DOHH2 (cell line): ENCODE measurements around the gene LRTM2.

ENCODE experiments used
- H3F3A ChIP-seq: fragments of 200-600 bp; sonication (generic), shearing (Covaris generic); 2 replicates; pipeline ENCODE4 v1.6.0; 2016; ENCODE audit warnings: antibody characterized with exemption, mild to moderate bottlenecking; ENCODE audit not compliant: control insufficient read depth, insufficient read depth
- H3K27ac ChIP-seq: fragments of 200-600 bp; sonication (generic); 2 replicates; pipeline ENCODE4 v1.5.1; 2014; ENCODE audit warnings: low read depth, mild to moderate bottlenecking, low read length, moderate library complexity
- H3K27me3 ChIP-seq: fragments of 200-600 bp; sonication (generic); 2 replicates; pipeline ENCODE4 v1.6.1; 2014; ENCODE audit warnings: mild to moderate bottlenecking, low read length, mixed read lengths; ENCODE audit not compliant: control insufficient read depth
- H3K36me3 ChIP-seq: fragments of 200-600 bp; sonication (generic); 2 replicates; pipeline ENCODE4 v1.6.1; 2014; ENCODE audit warnings: mild to moderate bottlenecking, low read length, moderate library complexity, mixed read lengths; ENCODE audit not compliant: control insufficient read depth
- H3K4me1 ChIP-seq: fragments of 200-600 bp; sonication (generic); 2 replicates; pipeline ENCODE4 v1.6.1; 2014; ENCODE audit warnings: mild to moderate bottlenecking, low read length, mixed read lengths; ENCODE audit not compliant: control insufficient read depth
- H3K4me2 ChIP-seq: fragments of 200-600 bp; sonication (generic); 2 replicates; pipeline ENCODE4 v1.6.0; 2014; ENCODE audit warnings: mild to moderate bottlenecking, low read length, moderate library complexity
- H3K4me3 ChIP-seq: fragments of 200-600 bp; sonication (generic); 2 replicates; pipeline ENCODE4 v1.5.1; 2014; ENCODE audit warnings: mild to moderate bottlenecking, low read length, mixed read lengths
- H3K79me2 ChIP-seq: fragments of 200-600 bp; sonication (generic); 2 replicates; pipeline ENCODE4 v1.6.1; 2014; ENCODE audit warnings: mild to moderate bottlenecking, low read length, mixed read lengths; ENCODE audit not compliant: control insufficient read depth
- H3K9me2 ChIP-seq: fragments of 200-600 bp; sonication (generic); replicated peaks from 2 replicates; pipeline ENCODE4 v1.6.1; 2014; ENCODE audit warnings: mild to moderate bottlenecking, low read length, mixed read lengths; ENCODE audit not compliant: control insufficient read depth
- H3K9me3 ChIP-seq: fragments of 200-600 bp; sonication (generic); 2 replicates; pipeline ENCODE4 v1.6.1; 2014; ENCODE audit warnings: antibody characterized with exemption, low read length, mixed read lengths; ENCODE audit not compliant: control insufficient read depth, insufficient read depth
- H4K20me1 ChIP-seq: fragments of 200-600 bp; sonication (generic); 2 replicates; pipeline ENCODE4 v1.6.0; 2014; ENCODE audit warnings: low read depth, mild to moderate bottlenecking, antibody characterized with exemption, low read length, moderate library complexity; ENCODE audit not compliant: control insufficient read depth, insufficient read depth
- CTCF ChIP-seq: fragments of 200-600 bp; sonication (generic); IDR thresholded peaks from one replicate; pipeline ENCODE4 v1.5.1; 2014; ENCODE audit warnings: antibody characterized with exemption, mild to moderate bottlenecking, low read depth, low read length; ENCODE audit not compliant: poor library complexity, severe bottlenecking
- EZH2phosphoT487 ChIP-seq: fragments of 200-600 bp; sonication (generic); IDR thresholded peaks from 2 replicates; pipeline ENCODE4 v1.6.1; 2017; ENCODE audit warnings: borderline replicate concordance, mild to moderate bottlenecking, antibody characterized with exemption, low read length, moderate library complexity, mixed read lengths

Gene LRTM2

GRCh38 chr12:1820896-1821291 lies 529 bp downstream of the LRTM2 start:
- no peaks in the 10 kb centered on the region for H3K4me1 ChIP-seq
- H3K27me3 ChIP-seq: peaks cover 28% of the 10 kb centered on the region
- H3K27ac ChIP-seq: no peak overlapping the region
- no peaks in the 10 kb centered on the region for H4K20me1 ChIP-seq
- H3F3A ChIP-seq: no peaks in the 10 kb centered on the region
- no peaks in the 10 kb centered on the region for H3K9me3 ChIP-seq
- TF ChIP-seq EZH2phosphoT487 (no peak), CTCF (no peak)
- no peak overlapping the region for H3K4me2 ChIP-seq
- no peak overlapping the region for H3K4me3 ChIP-seq
- H3K79me2 ChIP-seq: no peaks in the 10 kb centered on the region
- no peaks in the 10 kb centered on the region for H3K9me2 ChIP-seq
- no peaks in the 10 kb centered on the region for H3K36me3 ChIP-seq

- H3K4me1 ChIP-seq: no peaks in the 10 kb centered on the region
- no peaks in the 10 kb centered on the region for H3K9me2 ChIP-seq
- no peaks in the 10 kb centered on the region for H3K9me3 ChIP-seq
- no peak overlapping the region for H3K27ac ChIP-seq
- H3K79me2 ChIP-seq: no peaks in the 10 kb centered on the region
- no peak overlapping the region for H3K4me3 ChIP-seq
- no peak overlapping the region for H3K4me2 ChIP-seq
- no peaks in the 10 kb centered on the region for H3F3A ChIP-seq
- peaks cover 29% of the 10 kb centered on the region for H3K27me3 ChIP-seq
- H3K36me3 ChIP-seq: no peaks in the 10 kb centered on the region
- H4K20me1 ChIP-seq: no peaks in the 10 kb centered on the region
- TF ChIP-seq EZH2phosphoT487: no peak
- TF ChIP-seq CTCF: no peak
These were observed 1.4 kb downstream of the LRTM2 start for GRCh38 chr12:1821805-1822204.

GRCh38 chr12:1822699-1823098 lies 2.3 kb downstream of the LRTM2 start:
- Histone ChIP-seq H3K4me3 (no peak overlapping the region), H3K4me1 (no peaks in the 10 kb centered on the region), H3K9me2 (no peaks in the 10 kb centered on the region), H3K79me2 (no peaks in the 10 kb centered on the region), H4K20me1 (no peaks in the 10 kb centered on the region), H3K27ac (no peak overlapping the region), H3F3A (no peaks in the 10 kb centered on the region), H3K27me3 (peaks cover 29% of the 10 kb centered on the region), H3K4me2 (no peak overlapping the region), H3K36me3 (no peaks in the 10 kb centered on the region), H3K9me3 (no peaks in the 10 kb centered on the region)
- TF ChIP-seq CTCF: no peak
- no peak for TF ChIP-seq EZH2phosphoT487

- Histone ChIP-seq H3K4me2 (no peak overlapping the region), H3K9me2 (no peaks in the 10 kb centered on the region), H3K27me3 (peaks cover 29% of the 10 kb centered on the region), H3K27ac (no peak overlapping the region), H3K4me1 (no peaks in the 10 kb centered on the region), H3K36me3 (no peaks in the 10 kb centered on the region), H3K9me3 (no peaks in the 10 kb centered on the region), H3F3A (no peaks in the 10 kb centered on the region), H4K20me1 (no peaks in the 10 kb centered on the region), H3K4me3 (no peak overlapping the region), H3K79me2 (no peaks in the 10 kb centered on the region)
- TF ChIP-seq CTCF (no peak), EZH2phosphoT487 (no peak)
These were observed 2.9 kb downstream of the LRTM2 start for GRCh38 chr12:1823237-1823636.
